ENCODE measurements around the gene CYTH3. TPM values are rescaled to one million over a fixed set of nuclear protein-coding genes. Genes with fewer than 3 reads are reported as not detected.

The CYTH3 gene
- total RNA-seq, 2 donors from 2014 or later: 83.8 to 89.4 TPM

DNA sequence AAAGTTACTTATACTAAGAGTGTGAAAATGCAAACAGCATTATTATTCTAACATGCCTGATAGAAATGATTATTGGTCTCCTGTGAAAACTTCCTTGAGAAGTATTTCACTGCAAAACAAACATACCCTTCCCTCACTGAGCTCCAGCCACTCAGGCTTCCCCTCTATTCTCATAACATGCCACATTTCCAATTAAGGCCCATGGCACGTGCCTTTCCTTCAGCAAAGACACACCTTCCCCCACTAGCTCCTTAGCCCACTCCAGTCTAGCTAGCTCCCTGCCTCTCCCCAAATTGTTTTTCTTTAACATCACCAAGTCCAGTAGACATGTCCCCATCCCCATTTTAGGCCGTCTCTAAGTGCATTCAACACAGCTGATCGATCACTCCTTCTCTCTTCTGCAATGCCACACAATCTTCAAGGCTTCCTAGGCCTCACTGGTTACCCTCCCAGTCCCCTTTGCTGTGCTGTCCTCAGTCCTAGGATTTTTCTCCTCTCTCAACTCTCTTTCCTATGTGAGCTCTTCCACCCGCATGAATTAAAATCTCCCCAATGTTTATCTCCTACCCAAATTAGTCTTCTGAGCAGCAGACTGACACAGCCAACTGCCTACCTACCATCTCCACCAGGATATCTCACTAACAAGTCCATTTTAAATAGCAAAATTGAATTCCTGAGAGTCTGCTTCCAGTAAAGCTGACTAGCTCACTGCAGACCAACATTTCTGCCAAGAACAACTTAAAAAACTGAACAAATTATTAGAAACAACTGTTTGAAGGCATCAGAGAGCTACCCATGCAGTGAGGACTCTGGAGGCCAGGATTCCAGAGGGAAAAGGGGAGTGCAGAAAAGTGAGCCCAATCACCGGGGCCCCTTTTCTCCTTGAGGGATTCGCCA is 11.9 kb downstream of the CYTH3 start:
- no peak for DNase-seq (ENCODE audit: low spot score)
- Histone ChIP-seq H3K4me3 (peak overlapping the region; percentile 7), H3K4me1 (ENCODE audit: control insufficient read depth in 1 of 2, low read depth in 2 of 2) (peaks cover 47 to 73% of the 10 kb centered on the region in 2 donors), H3K36me3 (no peaks in the 10 kb centered on the region), H3K27me3 (replicated peaks; ENCODE audit: insufficient read depth) (no peaks in the 10 kb centered on the region), H3K27ac (peak overlapping the region; percentile 71 to 79), H3K9me3 (no peaks in the 10 kb centered on the region)
- ATAC-seq (ENCODE audit: insufficient number of reproducible peaks, low FRiP score, low read depth): peak; percentile 19
- TF ChIP-seq, protein P1, sequence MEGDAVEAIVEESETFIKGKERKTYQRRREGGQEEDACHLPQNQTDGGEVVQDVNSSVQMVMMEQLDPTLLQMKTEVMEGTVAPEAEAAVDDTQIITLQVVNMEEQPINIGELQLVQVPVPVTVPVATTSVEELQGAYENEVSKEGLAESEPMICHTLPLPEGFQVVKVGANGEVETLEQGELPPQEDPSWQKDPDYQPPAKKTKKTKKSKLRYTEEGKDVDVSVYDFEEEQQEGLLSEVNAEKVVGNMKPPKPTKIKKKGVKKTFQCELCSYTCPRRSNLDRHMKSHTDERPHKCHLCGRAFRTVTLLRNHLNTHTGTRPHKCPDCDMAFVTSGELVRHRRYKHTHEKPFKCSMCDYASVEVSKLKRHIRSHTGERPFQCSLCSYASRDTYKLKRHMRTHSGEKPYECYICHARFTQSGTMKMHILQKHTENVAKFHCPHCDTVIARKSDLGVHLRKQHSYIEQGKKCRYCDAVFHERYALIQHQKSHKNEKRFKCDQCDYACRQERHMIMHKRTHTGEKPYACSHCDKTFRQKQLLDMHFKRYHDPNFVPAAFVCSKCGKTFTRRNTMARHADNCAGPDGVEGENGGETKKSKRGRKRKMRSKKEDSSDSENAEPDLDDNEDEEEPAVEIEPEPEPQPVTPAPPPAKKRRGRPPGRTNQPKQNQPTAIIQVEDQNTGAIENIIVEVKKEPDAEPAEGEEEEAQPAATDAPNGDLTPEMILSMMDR (IDR thresholded peaks at IDR 0.05): no peak

DNA sequence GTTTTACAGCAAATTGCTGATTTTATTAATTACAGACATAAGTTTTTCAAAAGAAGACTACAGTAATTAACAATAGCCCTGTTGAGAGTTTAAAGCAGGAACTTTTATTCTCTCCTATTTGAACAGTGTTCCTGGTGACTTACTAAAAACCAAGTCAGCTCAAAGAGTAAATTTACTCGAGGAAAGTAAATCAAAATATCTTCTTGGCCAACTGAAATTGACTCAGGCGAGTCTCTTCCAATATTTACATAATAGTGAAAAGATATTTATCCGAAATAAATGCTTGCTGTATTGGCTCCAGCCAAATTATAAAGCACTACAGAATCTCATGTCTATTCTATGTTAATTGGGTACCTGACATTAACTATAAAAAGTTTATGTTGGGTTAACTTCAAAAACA is 13.2 kb downstream of the CYTH3 start:
- Histone ChIP-seq H3K4me3 (no peak overlapping the region), H3K9me3 (no peaks in the 10 kb centered on the region), H3K27me3 (replicated peaks; ENCODE audit: insufficient read depth) (no peaks in the 10 kb centered on the region), H3K27ac (peak overlapping the region; percentile 55 to 67), H3K36me3 (no peaks in the 10 kb centered on the region), H3K4me1 (ENCODE audit: control insufficient read depth in 1 of 2, low read depth in 2 of 2) (peaks cover 52 to 86% of the 10 kb centered on the region in 2 donors)
- TF ChIP-seq, protein P1 (IDR thresholded peaks at IDR 0.05): no peak
- DNase-seq (ENCODE audit: low spot score) (no peak), ATAC-seq (ENCODE audit: insufficient number of reproducible peaks, low FRiP score, low read depth) (no peak)

DNA sequence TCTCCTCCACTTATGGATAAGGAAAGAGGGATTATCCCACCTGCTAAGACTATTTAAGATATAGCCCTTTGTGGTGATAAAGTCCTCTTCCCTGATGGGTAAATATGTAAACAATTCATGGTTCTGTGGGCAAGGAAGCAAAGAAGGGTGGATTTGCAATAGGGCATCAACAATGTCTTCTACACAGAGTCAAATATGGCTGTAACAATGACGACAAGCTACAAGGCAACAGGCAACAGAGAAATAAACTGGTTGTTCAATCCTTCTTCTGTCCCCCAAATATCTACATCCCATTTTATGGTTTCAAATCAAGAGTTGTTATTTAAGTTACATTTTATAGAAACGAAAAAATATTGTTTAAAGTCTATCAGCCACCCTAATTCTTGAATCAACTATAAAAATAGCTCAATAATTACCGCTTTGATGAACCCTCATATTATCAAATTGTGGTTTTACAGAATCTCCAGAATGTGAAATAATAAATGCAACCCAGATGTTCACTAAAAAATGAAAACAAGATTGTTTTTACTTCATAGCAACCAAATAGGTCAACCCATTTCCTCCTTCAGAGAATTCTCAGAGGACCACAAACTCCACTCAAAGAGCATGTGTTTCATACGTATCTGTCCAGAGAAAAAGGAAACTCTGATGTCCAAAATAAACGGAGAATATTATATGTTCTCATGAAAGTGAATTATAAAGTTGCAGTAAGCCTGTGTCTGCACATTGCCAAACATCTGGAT is 13.8 kb downstream of the CYTH3 start:
- no peak overlapping the region for H3K4me3 ChIP-seq

DNA sequence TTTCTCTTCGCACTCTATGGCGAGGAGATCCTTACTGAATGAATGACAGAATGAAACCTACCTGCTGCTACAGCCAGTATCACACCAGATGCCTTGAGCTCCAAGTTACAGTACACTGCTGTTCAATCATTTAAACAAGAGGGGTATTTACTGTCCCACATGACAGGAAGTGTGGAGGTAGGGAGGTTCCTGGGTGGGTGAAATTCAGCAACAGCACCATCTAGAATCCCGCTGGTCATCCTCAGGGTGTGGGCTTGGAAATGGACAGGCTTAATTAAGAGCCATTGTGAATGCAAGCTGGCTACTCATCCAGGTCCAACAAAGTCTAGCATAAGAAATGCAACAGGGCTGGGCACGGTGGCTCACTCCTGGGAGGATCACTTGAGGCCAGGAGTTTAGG is 14.7 kb downstream of the CYTH3 start:
- H3K36me3 ChIP-seq: no peaks in the 10 kb centered on the region
- ATAC-seq (ENCODE audit: insufficient number of reproducible peaks, low FRiP score, low read depth) (no peak), DNase-seq (ENCODE audit: low spot score) (no peak)
- H3K9me3 ChIP-seq: no peaks in the 10 kb centered on the region
- H3K27me3 ChIP-seq (replicated peaks; ENCODE audit: insufficient read depth): no peaks in the 10 kb centered on the region
- TF ChIP-seq, protein P1 (IDR thresholded peaks at IDR 0.05): no peak
- peak overlapping the region; percentile 55 to 67 for H3K27ac ChIP-seq
- no peak overlapping the region for H3K4me3 ChIP-seq
- H3K4me1 ChIP-seq (ENCODE audit: control insufficient read depth in 1 of 2, low read depth in 2 of 2): peaks cover 59 to 97% of the 10 kb centered on the region in 2 donors

More for the DNA sequence above, 13.8 kb downstream of the CYTH3 start:
- H3K27ac ChIP-seq: peak overlapping the region; percentile 55 to 67
- H3K4me1 ChIP-seq (ENCODE audit: control insufficient read depth in 1 of 2, low read depth in 2 of 2): peaks cover 56 to 92% of the 10 kb centered on the region in 2 donors
- no peaks in the 10 kb centered on the region for H3K27me3 ChIP-seq (replicated peaks; ENCODE audit: insufficient read depth)
- TF ChIP-seq, protein P1 (IDR thresholded peaks at IDR 0.05): no peak
- ATAC-seq (ENCODE audit: insufficient number of reproducible peaks, low FRiP score, low read depth) (no peak), DNase-seq (ENCODE audit: low spot score) (no peak)
- no peaks in the 10 kb centered on the region for H3K36me3 ChIP-seq
- no peaks in the 10 kb centered on the region for H3K9me3 ChIP-seq

Measured in thoracic aorta (tissue), 2 donors.